IPS DF 19.7 (cell line): ENCODE measurements around the gene TEDC2.
"Not testable (repeated sequence)": the region's sequence is repeated elsewhere in the genome, so short reads cannot be mapped to it uniquely, and the experiment has no call there.

Experiments used
- DNase-seq: peaks from one replicate; pipeline ENCODE4 v3.0.0-alpha.2; 2013; ENCODE audit warnings: low read depth, low spot score

TEDC2 gene

DNA sequence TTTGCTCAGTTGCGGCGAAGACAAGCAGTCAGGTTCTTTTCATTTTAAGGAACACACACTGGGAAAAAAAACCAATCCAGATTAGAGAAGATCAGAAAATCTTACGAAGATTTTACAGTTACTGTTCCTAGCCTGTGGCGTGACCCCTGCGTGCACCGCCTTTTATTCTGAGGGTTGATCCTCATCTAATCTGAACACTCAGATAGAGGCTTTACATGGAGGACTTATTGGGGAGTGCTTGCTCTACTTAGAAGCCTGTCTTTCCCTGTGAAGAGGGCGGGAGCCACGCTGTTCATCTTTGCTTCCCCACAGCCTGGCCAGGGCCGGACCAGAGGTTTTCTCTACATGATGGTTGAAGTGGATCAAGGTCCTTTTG lies 16.4 kb downstream of the TEDC2 start:
- no peak for DNase-seq

DNA sequence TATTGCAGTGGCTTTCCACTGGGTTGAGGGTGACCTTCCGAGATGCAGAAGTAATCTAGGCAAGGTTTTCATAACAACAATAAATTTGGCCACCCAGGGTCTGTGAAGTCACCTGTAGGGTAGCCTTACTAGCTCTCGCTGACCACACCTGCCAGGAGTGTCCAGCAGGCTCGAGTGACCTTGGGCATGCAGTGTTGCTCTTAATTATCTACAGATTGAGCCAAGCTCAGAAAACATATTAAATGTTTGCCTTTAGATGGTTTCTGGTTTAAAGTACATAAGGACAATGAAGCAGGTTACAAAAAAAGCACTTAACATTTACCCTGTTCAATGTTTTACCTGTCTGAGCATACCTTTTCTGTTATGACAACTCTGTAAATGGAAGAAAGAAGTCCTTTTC lies 16.8 kb downstream of the TEDC2 start:
- DNase-seq, result no peak

DNA sequence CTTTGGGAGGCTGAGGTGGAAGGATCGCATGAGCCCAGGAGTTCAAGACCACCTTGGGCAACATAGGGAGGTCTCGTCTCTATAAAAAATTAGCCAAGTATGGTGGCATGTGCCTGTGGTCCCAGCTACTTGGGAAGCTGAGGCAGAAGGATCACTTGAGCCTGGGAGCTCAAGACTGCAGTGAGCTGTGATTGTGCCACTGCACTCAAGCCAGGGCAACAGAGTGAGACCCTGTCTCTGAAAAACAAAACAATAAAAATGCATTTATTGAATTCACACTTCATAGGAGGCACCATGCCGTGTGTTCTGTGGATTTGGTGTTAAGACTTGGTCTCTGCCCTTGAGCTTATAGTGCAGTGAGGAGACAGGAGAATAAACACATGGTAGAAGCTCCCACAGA lies 17.4 kb downstream of the TEDC2 start:
- no peak for DNase-seq

DNA sequence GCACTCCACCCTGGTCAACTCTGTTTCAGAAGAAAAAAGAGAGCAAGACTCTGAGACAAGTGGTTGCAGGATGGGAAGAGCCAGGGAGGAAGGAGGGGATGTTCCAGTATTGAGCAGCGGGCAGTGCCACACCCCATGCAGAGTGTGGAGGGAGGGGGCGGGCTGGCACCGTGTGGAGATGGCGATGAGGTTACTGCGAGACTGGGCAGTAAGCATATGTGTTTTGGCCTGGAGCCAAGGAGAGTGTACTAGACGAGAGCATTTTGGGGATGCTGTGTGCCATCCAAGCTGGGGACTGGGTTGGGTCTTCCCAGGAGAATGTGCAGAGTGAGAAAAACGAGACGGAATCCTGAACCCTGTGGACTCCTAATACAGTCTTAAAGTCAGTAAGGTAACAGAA lies 18.4 kb downstream of the TEDC2 start:
- no peak for DNase-seq

DNA sequence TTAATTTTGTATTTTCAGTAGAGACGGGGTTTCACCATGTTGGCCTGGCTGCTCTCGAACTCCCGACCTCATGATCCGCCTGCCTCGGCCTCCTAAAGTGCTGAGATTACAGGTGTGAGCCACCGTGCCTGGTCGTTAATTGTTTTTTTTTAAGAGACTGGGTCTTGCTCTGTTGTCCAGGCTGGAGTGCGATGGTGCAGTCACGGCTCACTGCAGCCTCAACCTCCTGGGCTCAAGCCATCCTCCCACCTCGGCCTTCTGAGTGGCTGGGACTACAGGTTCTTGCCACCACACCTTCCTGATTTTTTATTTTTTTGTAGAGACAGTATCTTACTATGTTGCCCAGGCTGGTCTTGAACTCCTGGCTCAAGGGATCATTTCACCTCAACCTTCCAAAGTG lies 20.1 kb downstream of the TEDC2 start:
- not testable (repeated sequence) for DNase-seq

DNA sequence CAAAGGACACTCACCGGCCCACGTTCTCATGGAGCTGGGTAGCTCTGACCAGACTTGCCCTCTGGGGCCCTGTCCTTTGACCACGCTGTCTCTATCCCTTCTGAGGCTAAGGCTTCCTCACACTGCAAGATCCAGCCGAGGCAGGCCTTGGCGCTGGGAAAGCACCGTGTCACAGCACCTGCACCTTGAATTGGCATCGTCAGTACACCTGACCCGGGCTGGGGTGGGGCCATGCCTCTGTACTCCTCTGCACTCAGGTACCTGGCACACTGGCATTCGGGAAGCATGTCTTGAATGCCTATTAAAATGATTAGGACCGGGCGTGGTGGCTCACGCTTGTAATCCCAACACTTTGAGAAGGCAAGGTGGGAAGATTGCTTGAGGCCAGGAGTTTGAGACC lies 21.0 kb downstream of the TEDC2 start:
- DNase-seq, result no peak

DNA sequence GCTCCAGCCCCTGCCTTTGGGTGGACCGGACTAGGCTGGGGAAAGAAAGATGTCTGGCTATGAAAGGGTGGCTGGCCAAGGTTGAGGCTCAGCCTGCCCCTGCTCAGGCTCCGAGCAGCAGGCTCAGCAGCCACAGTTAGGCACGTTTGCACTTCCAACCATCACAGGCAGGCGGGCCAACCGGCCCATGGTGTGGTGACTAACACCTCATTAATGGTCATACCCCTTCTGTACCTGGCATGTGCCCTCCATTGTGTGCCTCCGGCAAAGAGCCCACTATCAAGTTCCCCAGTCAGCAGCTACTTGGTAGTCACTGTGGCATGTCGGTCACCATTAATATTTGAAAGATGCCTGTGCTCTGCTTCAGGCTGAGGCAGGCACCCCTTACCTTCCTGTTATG lies 21.8 kb downstream of the TEDC2 start:
- DNase-seq, result no peak

DNA sequence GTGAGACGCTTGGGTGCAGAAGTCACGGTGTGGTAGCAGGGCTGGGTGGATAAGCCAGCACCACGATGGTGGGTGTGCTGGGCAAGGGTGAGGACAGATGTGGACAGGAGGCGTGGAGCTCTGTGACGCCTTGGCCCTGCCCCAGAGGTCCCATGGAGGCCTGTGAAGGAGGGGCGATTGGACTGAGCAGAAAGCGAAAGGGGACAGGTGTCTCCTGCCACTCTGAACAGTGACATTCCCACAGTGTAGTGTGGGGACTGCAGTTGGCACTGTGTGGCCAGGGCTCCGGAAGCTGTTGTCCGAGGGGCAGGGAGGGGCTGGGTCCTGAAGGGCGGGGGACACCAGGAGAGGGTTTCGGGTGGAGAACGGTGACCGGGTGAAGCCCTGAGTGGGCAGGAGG lies 22.3 kb downstream of the TEDC2 start:
- DNase-seq, result no peak

DNA sequence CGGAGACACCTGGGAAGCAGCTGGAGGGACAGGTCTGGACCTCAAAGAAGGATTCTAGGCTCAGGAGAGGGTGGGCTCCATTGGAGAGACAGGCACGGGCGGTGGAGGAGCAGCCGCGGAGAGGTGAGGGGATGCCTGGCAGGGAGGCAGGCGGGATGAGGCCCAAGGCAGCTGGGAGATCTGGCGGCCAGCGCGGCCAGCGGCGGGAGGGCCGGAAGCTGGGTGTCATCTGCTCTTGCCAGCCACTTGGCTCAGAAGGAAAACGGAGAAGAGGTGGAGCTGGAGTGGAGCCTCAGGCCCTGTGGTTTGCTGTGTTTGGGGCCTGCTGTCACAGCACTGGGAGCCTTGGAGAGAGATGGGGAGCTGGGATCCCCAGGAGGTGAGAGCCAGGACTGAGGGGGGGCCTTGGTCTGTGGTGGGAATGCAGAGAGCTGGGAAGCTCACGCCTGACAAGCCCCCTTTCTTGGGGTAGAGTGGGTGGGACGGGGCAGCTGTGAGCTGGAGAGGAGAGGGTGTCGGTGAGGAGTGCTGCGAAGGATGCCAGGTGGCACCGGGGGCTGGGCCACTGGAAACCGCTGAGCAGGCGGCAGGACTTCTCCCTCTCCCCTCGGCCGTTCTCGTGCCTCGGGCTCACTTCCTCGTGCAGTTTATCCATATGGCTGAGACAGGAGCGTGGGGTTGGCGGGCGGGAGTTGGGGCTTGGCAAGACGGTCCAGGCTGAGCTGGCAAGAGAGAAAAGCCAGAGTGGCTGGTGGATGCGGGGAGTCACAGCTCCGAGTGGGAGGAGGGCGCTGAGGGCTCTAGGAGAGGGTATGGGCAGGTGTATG lies 23.0 kb downstream of the TEDC2 start:
- DNase-seq, result no peak

DNA sequence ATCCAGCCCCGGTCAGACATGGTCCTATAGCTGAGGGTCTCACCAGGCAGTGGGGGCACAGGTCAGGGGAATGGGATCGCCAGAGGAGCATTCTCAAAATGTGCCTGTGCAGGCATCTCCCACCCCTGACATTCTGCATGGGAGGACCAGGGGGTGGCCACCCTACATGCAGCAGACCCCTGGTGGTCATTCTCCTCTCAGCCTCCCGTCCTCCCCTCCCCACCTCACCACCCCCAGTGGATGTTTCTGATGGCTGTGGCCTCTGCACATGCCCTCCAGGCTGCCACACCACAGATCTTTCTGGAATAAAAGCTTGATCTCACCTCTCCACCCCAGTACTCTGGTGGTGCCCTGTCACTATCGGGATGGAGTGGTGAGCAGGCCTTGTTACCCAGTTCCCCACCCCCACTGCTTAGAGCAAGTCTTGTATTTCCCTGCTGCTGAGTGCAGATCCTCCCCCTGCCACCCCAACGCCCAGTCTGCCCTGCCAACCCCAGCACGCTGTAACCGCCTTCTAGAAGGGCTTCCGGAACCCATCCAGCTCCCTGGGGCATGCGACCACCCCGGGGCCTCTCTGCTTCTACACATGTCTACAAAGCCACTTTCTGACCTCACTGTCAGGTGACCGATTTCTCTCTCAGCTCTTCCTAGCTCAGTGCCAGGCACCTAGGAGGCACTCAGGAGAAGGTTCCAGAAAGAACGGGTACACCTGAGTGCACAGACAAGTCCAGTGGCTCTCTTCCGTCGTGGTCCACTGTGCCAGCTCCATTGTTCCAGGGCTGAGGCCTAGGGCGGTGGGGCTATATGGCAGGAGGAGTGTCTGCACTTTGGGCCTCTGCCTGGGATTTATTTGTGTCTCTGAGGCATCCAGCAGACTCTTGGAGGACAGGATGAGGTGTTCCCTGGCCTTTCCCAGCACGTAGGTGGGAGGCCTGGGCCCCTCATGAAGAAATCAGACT lies 24.3 kb downstream of the TEDC2 start:
- no peak for DNase-seq

DNA sequence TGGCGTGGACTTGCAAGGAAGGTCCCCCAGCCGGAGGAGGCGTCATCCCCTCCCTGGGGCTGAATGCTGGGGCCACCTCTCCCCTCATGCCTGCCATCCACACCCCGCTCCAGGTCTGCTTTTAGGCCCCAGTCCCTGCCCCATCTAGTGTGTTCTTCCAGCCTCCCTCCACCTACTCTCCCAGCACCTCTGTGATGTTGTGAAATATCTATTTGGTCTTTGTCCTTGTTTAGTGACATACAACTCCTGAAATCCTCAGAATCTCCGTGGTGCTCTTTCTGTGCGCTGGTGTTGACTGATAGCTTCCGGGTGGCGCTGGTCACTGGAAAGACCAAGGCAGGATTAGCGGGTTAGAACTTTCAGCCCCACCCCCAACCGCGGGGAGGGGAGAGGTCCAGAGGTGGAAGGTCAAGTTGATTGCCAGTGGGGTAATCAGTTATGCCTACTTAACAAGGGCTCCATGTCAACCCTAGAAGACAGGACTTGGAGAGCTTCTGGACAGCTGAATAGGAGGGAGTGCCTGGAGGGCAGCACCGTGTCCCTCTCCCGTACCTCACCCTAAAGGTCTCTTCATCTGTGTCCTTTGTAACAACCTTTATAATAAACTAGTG lies 25.1 kb downstream of the TEDC2 start:
- DNase-seq, result no peak

DNA sequence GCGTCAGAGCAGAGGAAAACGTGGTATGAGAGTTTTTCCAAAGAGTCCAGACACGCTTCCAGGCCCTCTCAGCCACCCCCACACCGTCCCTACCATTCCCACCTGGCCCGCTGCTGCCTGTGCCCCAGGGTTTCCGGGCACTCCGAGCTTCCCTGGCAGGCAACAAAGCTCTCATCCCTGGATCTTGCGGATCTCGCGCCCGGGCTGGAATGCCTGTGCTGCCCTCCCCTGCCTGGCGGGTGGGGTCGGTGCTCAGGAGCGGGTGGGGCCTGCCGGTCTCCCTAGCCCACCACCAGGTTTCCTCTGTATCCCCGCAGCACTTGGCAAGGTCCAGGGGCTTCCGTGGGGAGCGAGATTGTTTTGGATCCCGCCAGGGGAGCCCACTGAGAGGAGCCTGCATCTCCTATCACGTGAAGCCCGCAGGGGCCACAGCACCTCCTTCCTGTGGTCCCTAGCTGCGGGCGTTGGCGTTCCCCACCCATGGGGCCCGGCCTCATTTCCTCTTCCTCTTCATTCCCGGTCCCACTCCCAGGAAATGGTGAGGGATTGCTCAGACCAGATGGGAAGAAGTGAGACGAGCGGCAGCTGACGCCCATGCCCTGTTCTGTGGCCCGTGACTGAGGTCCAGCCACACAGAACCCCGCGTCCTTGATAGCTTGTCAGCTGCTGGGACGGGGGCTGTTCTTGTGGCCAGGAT lies 26.1 kb downstream of the TEDC2 start:
- no peak for DNase-seq

DNA sequence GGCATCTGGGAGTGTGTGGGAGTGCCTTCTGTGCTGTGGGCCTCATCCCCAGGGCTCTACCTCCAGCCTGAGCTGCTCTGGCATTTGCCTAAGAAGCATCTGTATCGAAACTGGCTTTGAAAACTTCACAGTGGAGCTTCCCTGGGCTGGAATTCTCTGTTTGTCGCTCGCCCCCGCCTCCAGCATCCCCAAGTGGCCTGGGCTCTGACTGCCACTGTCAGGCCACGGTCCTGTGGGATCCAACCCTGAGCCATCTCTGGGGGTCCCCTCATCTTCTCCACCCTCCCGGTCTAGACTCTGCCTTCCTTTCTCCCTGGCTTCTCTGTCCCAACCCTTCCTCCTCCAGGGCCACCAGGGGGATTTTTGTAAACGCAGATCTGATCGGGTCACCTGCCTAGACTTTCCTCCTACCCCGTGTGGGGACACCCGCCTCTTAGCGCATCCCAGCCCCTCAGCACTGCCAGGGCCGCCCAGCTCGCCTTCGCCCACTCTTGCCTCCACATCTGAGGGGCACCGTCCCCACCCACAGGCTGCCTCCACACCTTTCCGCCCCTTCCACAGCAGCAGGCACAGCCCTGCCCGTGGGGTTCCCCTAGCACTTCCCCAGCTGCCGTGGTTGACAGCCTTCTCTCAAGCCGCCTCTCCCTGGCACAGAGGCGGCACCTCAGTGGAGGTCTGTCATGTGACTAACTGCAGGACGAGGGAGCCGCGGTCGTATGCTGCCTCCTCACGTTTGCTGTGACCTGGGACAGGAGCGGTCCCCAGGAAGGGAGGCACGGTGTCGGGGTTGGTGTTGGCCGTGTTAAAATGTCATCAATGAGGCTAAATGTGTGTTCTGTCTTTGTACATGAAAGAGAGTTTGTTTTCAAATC lies 27.0 kb downstream of the TEDC2 start:
- DNase-seq, result no peak

DNA sequence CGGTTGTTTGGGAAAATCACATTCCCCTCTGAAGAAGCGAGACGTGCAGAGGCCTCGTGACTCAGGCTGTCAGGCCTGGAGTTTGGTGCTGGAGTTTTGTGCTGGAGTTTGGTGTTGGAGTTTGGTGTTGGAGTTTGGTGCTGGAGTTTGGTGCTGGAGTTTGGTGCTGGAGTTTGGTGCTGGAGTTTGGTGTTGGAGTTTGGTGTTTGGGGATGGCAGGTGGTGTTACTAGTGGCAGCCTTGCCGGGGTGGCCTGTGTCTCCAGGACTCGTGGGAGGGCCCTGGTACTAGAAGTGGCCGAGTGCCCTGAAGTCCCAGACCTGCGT lies 27.6 kb downstream of the TEDC2 start:
- DNase-seq, result no peak

DNA sequence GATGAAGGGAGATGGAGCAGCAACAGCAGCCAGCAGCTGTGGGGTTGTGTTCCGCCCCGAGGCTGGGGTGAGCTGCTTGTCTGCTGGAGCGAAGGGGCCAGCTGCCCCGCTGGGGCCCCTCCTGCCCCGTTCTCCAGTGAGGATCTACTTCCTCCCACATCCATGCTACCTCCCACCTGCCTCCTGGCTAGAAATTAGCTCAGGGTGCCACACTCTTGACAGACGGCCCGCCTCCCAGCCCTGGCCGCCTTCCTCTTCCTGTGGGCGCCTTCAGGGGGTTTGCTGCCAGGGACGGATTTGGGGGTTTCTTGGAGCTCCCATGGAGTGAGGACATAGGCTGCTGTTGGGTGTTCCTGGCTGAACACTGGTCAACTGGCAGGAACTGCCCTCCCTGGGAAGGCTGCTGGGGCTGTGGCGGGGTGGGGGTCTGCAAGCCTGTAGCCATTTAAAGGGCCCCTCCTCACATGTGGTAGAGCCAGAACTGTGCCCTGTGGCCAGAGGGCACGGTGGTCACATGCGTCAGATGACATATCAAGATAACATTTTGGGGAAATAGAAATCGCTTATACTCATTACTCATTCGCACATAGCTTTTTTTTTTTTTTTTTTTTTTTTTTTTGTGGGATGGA lies 28.1 kb downstream of the TEDC2 start:
- DNase-seq, result no peak

DNA sequence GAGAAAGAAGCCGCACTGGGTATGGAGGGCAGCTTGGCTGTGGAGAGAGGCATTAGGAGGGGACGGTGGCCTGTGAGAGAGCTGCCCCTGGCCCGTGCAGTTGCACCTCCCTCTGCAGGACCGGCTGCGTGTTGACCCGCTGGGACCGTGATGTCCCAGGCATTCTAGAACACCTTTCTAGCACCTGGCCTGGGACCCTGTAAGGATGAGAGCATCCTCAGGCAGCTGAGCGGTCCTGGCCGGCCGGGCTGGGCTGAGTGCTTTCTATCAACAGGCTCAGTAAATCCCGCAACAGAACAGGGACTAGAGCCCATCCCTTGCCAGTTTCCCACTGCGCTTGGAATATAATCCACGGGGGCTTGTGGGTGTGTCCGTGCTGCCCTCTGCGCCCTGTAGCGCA lies 29.7 kb downstream of the TEDC2 start:
- no peak for DNase-seq

DNA sequence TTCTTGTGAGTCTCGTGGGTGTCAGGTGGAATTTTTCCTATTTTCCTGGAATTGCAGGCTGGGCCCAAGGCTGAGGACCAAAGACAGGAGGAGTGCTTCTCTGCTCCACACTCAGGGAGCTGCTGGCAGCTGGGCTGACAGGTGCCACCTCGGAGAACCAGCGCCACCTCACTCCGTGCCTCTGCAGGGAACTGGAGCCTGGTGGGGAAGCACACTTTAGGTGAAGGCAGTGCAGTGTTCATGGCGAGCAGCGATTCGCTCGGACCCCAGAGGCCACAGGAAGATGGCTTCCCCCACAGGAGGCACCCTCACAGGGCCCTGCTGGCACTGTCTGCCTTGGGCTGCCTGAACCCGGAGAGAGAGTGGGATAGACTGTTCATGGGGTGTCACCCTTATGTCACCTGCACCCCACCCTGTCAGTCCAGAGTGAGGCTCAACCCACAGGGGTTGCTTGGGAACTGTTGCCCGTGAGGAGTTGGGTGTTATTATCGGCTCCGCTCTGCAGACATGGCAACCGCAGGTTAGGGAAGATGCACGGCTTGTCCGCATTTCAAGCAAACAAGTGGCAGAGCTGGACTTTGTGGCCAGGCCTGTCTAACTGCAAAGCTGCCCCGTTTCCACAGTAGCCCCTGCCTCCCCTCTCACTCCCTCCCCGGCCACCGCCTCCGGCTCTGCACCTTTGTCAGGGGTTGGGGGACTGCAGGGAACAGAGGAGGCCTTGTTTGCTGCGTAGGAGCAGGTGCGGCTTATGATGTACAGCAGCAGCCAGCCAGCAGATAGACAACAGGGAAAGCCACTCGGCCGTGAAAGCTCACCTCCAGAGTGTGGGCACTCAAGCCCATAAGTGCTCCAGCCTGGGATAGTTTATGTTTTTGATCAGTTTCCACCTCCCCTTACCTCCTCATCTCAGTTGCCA lies 30.5 kb downstream of the TEDC2 start:
- DNase-seq, result no peak

DNA sequence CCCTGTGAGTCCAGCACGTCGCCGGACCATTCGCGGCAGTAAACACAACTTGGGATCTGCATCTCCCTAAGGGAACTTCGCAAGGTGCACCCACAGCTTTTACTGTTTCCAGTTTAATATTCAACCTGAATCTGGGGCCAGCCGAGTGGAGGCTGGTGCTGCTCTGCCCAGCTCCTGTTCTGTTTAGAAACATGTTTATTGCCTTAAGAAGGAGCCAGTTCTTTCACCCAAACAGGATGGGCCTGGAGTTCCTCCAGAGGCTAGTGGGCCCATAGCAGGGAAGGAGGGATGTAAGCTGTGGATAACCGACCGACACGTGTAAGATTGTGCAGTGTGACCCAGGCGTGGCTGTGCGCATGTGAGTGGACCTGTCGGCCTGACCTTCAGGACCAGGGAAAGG lies 32.4 kb downstream of the TEDC2 start:
- no peak for DNase-seq

DNA sequence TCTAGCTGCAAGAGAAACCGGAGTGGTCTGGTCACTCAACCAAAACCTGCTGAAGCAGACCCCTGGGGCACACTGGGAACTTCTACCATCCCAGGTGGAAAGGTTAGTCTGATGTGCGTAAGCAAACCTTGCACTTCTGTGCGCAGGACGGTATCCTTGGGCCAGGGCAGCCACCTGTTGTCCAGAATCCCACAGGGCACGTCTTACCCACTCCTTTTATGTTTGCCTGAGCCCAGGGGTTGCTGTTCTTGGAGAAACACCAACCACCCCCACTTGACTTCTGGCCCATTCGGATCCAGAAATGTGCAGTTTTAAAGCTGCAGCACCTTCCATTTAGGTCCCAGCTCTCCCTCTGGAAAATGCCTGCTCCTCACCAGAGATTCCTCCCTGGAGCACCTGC lies 33.7 kb downstream of the TEDC2 start:
- no peak for DNase-seq
